ENCODE results near the gene TUNAR. TPM values are rescaled to one million over a fixed set of nuclear protein-coding genes. Genes with fewer than 3 reads are reported as not detected.

TUNAR gene
- total and polyA plus RNA-seq, 9 of the 15 experiments (the other 6 are each of a cell fraction or from before 2014, with no cell fraction given), result not detected

- H3K36me3 ChIP-seq (ENCODE audit: control insufficient read depth, insufficient read depth, low read length), result no peaks in the 10 kb centered on the region
- H3K4me2 ChIP-seq (ENCODE audit: insufficient read depth, low read length), result no peak overlapping the region
- no peaks in the 10 kb centered on the region for H4K20me1 ChIP-seq (replicated peaks; ENCODE audit: control insufficient read depth, insufficient read depth, low read length)
- H3K27ac ChIP-seq (ENCODE audit: extremely low read depth, low read depth, low read length), result no peak overlapping the region
- no peaks in the 10 kb centered on the region for H3K9me1 ChIP-seq (ENCODE audit: control insufficient read depth, insufficient read depth, low read length)
- H3K9ac ChIP-seq (ENCODE audit: insufficient read depth in 1 of 2, low read depth in 2 of 2, low read length in 2 of 2), result no peak overlapping the region
- no peak overlapping the region for H2AFZ ChIP-seq (ENCODE audit: low read depth, low read length)
- POLR2A ChIA-PET, result no interaction called here
- no peak overlapping the region for H3K4me3 ChIP-seq
- FAIRE-seq, result no peak
- CTCF ChIA-PET (ENCODE audit: low intra/inter-chr PET ratio), result no interaction called here
- no peaks in the 10 kb centered on the region for H3K9me3 ChIP-seq (replicated peaks; ENCODE audit: control insufficient read depth, insufficient read depth, low read depth, low read length)
- DNase-seq (ENCODE audit: extremely low read depth in 1 of 4, low spot score in 3 of 4), result no peak
- H3K27me3 ChIP-seq (ENCODE audit: control insufficient read depth in 2 of 2, insufficient read depth in 2 of 2, low read length in 2 of 2), result no peaks in the 10 kb centered on the region
- intact Hi-C loops (cut with micrococcal nuclease), result no loop called here
- in situ Hi-C loops (cut with MboI), result no loop called here
- H3K4me1 ChIP-seq (replicated peaks in 1 of 2; ENCODE audit: control insufficient read depth in 2 of 2, insufficient read depth in 2 of 2, low read length in 2 of 2), result no peaks in the 10 kb centered on the region
- no peak for ATAC-seq
- 3% methylated on average over 3 of the region's 3 CpGs for WGBS (ENCODE audit: insufficient coverage, low coverage, missing lambda C conversion rate)
- no peaks in the 10 kb centered on the region for H3K79me2 ChIP-seq (ENCODE audit: control insufficient read depth, insufficient read depth, low read length)
- BruUV-seq (replicated peaks), result no TSS peak
- TF ChIP-seq ZBTB34 (CRISPR knock-in tag; IDR thresholded peaks at IDR 0.05) (no peak), ZFX (CRISPR knock-in tag; IDR thresholded peaks at IDR 0.05) (no peak), POLR2B (IDR thresholded peaks at IDR 0.05; ENCODE audit: low read depth, partially characterized antibody) (no peak), NFIC (IDR thresholded peaks at IDR 0.05) (no peak), GATAD2B (IDR thresholded peaks at IDR 0.05; ENCODE audit: borderline replicate concordance) (no peak), ID3 (CRISPR knock-in tag; IDR thresholded peaks at IDR 0.05) (no peak), ID3 (tag; IDR thresholded peaks at IDR 0.05) (no peak), SNIP1 (IDR thresholded peaks at IDR 0.05; ENCODE audit: low read depth) (no peak), RB1 (IDR thresholded peaks at IDR 0.05; ENCODE audit: low read depth) (no peak), ELF4 (CRISPR knock-in tag; IDR thresholded peaks at IDR 0.05) (no peak), PPARD (CRISPR knock-in tag; IDR thresholded peaks at IDR 0.05) (no peak), HES1 (IDR thresholded peaks at IDR 0.05; ENCODE audit: low read depth) (no peak), CTBP1 (IDR thresholded peaks at IDR 0.05; ENCODE audit: borderline replicate concordance) (no peak)
- TF ChIP-seq, protein P1, sequence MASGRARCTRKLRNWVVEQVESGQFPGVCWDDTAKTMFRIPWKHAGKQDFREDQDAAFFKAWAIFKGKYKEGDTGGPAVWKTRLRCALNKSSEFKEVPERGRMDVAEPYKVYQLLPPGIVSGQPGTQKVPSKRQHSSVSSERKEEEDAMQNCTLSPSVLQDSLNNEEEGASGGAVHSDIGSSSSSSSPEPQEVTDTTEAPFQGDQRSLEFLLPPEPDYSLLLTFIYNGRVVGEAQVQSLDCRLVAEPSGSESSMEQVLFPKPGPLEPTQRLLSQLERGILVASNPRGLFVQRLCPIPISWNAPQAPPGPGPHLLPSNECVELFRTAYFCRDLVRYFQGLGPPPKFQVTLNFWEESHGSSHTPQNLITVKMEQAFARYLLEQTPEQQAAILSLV (tag; IDR thresholded peaks at IDR 0.05), result no peak
- TF ChIP-seq, protein P2, sequence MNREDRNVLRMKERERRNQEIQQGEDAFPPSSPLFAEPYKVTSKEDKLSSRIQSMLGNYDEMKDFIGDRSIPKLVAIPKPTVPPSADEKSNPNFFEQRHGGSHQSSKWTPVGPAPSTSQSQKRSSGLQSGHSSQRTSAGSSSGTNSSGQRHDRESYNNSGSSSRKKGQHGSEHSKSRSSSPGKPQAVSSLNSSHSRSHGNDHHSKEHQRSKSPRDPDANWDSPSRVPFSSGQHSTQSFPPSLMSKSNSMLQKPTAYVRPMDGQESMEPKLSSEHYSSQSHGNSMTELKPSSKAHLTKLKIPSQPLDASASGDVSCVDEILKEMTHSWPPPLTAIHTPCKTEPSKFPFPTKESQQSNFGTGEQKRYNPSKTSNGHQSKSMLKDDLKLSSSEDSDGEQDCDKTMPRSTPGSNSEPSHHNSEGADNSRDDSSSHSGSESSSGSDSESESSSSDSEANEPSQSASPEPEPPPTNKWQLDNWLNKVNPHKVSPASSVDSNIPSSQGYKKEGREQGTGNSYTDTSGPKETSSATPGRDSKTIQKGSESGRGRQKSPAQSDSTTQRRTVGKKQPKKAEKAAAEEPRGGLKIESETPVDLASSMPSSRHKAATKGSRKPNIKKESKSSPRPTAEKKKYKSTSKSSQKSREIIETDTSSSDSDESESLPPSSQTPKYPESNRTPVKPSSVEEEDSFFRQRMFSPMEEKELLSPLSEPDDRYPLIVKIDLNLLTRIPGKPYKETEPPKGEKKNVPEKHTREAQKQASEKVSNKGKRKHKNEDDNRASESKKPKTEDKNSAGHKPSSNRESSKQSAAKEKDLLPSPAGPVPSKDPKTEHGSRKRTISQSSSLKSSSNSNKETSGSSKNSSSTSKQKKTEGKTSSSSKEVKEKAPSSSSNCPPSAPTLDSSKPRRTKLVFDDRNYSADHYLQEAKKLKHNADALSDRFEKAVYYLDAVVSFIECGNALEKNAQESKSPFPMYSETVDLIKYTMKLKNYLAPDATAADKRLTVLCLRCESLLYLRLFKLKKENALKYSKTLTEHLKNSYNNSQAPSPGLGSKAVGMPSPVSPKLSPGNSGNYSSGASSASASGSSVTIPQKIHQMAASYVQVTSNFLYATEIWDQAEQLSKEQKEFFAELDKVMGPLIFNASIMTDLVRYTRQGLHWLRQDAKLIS (CRISPR knock-in tag; IDR thresholded peaks at IDR 0.05), result no peak
These were observed 46.2 kb upstream of the TUNAR start for GRCh38 chr14:95830386-95830785.
